Cerebellar nuclear complex (tissue), 1 donor: ENCODE data around the gene GRM2.
"Not testable (repeated sequence)": the region's sequence is repeated elsewhere in the genome, so short reads cannot be mapped to it uniquely, and the experiment has no call there.

Source experiments
- DNase-seq, 2 experiments: peaks; one replicate each; lab custom pipeline; 2025; lab: John Stamatoyannopoulos, UW

Gene GRM2

DNA sequence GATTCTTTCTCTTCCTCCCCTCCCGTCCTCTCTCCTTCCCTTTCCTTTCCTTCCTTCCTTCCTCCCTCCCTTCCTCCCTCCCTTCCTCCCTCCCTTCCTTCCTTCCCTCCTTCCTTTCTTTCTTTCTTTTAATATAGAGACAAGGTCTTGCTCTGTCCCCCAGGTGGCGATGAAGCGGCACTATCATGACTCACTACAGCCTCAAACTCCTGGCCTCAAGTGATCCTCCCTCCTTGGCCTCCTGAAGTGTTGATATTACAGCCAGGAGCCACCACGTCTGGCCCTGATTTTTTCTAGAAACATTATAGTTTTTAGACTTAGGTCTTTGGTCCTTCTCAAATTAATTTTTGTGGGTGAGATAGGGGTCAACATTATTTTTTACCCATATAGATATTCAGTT is 15.5 kb downstream of the GRM2 start:
- no peak for DNase-seq

DNA sequence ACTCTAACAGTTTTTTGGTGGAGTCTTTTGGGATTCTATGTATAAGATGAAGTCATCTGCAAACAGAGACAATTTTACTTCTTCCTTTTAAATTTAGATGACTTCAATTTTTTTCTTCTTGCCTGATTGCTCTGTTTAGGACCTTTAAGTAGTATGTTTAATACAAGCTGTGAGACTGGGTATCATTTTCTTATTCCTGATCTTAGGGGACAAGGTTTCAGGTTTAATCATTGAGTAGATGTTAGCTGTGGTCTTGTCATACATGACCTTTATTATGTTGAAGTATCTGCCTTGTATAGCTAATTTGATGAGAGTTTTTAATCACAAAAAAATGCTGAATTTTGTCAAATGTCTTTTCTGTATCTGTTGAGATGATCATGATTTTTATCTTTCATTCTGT is 20.6 kb downstream of the GRM2 start:
- no peak for DNase-seq

DNA sequence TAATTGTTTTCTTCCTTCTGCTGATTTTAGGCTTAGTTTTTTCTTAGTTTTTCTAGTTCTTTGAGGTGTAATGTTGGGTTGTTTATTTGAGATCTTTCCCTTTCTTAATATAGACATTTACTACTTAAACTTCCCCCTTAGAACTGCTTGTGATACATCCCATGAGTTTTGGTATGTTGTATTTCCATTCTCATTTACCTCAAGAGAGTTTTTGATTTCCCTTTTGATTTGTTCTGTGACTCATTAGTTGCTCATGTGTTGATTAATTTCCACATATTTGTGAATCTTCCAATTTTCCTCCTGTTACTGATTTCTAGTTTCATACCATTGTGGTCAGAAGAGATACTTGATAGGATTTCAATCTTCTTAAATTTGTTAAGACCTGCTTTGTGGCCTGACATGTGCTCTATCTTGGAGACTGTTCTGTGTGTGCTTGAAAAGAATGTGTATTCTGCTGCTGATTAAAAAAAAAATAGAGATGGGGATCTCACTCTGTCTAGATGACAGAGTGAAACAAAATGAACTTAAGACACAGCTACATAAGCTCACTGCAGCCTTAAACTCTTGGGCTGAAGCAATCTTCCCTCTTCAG is 22.3 kb downstream of the GRM2 start:
- no peak for DNase-seq

DNA sequence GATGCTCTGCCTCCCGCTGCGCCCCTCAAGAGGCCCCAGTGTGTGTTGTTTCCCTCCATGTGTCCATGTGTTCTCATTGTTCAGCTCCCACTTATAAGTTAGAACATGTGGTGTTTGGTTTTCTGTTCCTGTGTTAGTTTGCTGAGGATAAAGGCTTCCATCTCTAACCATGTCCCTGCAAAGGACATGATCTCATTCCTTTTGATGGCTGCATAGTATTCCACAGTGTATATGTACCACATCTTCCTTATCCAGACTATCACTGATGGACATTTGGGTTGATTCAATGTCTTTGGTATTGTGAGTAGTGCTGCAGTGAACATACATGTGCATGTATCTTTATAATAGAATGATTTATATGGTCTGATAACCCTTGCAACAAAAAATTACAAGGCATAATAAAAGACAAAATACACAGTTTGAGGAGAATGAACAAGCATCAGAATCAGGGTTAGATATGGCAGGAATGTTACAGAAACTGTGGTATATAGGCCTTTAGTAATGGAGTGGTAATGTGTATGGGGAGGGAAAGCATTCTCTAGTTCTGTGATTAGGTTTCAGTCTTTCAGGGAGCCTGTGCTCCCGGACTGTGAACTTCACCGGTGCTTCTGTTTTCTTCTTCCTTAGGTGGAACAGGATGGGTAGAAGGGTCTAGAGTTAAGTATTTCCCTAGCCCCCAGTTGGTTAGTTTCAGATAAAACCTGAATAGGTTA is 27.1 kb downstream of the GRM2 start:
- no peak for DNase-seq

DNA sequence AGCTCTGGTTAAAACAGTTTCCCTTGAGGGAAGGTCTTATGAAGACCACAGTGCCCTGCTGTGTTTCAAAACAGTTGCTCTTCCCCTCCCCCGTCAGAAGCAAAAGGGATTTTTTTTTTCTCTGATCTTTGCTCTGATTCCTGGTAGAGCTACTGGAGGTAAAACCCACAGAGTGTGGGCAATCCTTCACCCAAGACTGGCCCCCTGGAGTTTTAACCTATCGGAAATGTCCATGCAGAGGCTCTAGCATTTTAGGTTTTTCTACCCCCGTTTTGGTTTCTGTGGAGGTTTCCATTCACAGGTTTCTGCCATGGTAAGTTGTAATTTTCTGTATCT is 27.7 kb downstream of the GRM2 start:
- no peak for DNase-seq

DNA sequence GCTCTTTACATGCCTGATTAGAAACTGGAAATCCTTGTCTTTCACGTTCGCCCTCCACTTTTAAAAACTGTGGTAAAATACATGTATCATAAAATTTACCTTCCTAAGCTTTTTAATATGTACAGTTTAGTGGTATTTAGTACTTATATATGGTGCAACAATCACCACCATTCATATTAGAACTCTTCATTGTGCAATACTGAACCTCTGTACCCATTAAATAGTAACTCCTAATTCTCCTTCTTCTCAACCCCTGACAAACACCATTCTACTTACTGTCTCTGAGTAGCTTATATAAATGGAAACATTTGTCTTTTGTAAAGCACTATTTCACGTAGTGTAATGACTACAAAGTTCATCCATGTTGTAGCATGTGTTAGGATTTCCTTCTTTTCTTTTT is 28.2 kb downstream of the GRM2 start:
- no peak for DNase-seq

DNA sequence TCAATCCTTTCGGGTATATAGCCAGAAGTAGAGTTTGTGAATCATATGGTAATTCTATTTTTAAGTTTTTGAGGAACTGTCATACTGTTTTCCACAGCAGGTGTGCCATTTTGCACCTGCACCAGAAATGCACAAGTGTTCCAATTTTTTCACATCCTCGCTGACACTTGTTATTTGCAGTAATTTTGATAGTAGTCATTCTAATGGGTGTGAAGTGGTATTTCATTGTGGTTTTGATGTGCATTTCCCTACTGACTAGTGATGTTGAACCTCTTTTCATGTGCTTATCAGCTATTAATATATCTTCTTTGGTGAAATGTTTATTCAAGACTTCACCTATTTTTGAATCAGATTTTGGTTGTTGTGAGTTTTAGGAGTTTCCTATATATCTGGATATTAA is 29.1 kb downstream of the GRM2 start:
- DNase-seq = no peak

DNA sequence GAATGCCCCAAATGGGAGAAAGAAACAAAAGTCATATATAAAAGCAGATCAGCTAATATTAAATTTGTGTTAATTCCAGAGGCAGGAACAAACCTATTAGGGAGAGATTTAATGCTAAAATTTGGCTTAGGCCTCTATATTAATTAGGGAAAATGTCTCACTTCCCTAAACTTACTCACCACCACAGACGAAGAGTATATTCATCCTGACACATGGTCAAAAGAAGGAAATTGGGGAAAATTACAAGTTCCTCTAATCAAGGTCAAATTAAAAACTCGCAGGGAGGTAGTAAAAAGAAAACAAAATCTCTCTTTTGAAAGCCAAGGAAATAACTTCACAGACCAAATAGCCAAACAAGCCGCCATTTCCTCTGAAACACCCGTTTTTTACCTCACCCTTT is 32.2 kb downstream of the GRM2 start:
- DNase-seq = no peak

DNA sequence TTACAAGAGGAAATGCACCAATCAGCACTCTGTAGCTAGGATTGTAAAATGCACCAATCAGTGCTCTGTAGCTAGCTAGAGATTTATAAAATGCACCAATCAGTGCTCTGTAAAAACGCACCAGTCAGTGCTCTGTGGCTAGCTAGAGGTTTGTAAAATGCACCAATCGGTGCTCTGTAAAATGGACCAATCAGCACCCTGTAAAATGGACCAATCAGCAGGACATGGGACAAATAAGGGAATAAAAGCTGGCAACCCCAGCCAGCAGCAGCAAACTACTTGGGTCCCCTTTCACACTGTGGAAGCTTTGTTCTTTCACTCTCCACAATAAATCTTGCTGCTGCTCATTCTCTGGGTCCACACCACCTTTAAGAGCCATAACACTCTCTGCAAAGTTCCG is 35.5 kb downstream of the GRM2 start:
- not testable (repeated sequence) for DNase-seq

DNA sequence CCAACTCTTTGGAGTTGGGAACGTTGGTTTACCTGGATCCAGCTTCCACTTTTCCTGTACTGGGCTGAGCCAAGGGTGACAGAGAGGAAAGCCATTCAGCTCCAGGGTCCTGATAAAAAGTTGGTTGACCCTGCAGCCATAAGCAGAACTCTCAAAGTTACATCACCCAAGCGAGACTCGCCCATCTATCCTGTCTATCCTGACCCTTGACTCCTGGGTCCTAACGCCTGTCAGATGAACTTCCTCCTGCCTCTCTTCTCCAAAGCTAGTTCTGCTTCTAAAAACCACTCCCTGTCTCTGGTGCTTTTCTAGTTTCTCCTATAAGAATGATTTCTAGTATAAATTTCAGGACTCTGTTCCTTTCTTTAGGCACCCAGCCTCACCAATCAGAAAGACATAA is 36.1 kb downstream of the GRM2 start:
- DNase-seq = not testable (repeated sequence)

DNA sequence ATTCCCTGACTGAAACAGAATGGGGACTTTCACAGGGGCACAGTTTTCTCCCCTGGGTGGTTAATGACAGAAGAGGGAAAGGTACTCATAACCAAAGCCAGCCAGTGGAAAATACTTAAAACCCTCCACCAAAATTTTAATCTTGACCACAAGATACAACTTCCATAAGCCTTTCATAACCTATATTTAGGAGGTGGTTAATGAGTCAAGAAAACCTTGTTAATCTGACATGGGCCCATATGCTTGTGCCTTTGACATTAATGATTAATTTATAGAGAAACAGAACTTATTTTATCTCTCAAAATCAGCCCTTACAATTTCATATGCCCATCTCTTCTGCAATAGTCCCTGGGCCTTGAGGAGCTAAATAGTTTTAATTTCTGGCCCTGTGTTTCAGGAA is 41.0 kb downstream of the GRM2 start:
- no peak for DNase-seq

DNA sequence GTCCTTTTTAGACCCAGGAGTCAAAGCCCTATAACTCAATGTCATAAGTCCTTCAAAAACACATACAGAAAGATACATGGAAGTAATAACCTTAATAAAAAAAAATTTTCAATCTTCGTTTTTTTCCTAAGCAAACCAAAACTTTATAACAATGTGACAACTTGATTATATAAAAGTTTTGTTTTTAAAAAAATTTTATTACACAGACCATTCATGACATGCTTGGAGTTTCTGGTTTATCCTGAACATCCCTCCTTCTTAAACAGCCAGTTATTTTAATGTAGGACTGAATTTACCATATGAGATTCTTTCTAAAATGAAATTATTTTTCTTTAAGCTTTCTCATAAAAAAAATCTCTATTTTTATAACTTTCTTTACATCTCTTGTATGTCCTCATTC is 41.5 kb downstream of the GRM2 start:
- DNase-seq = no peak

DNA sequence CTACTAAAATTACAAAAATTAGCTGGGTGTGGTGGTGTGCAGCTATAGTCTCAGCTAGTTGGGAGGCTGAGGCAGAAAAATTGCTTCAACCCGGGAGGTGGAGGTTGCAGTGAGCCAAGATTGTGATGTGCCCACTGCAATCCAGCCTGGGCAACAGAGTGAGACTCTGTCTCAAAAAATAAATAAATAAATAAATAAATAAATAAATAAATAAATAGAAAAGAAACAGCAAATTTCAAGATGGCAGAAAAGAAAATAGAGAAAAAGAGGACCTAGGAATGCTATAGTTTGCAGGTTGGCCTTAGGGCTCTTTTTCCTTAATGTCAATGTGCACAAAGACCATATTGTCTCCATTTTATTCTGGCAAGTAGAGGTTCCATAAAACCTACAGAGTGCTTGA is 44.0 kb downstream of the GRM2 start:
- no peak for DNase-seq

DNA sequence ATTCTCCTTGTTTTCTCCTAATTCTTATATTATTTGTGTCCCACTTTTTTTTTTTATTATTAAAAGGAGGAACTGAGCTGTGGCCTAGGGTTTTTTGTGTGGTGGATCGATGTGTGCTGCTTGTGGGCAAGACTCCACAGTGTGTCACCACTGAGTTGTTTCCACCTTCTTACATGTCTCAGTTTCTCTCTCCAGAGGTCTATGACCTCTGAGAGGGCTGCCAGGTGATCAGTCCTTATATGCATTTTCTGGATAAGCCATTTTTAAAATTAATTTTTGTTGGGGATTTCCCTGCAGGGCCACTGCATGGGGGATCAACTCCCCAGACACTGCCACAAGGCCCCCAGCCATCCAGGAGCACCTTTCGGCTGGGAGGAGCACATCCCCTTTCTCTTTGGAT is 44.4 kb downstream of the GRM2 start:
- no peak for DNase-seq

DNA sequence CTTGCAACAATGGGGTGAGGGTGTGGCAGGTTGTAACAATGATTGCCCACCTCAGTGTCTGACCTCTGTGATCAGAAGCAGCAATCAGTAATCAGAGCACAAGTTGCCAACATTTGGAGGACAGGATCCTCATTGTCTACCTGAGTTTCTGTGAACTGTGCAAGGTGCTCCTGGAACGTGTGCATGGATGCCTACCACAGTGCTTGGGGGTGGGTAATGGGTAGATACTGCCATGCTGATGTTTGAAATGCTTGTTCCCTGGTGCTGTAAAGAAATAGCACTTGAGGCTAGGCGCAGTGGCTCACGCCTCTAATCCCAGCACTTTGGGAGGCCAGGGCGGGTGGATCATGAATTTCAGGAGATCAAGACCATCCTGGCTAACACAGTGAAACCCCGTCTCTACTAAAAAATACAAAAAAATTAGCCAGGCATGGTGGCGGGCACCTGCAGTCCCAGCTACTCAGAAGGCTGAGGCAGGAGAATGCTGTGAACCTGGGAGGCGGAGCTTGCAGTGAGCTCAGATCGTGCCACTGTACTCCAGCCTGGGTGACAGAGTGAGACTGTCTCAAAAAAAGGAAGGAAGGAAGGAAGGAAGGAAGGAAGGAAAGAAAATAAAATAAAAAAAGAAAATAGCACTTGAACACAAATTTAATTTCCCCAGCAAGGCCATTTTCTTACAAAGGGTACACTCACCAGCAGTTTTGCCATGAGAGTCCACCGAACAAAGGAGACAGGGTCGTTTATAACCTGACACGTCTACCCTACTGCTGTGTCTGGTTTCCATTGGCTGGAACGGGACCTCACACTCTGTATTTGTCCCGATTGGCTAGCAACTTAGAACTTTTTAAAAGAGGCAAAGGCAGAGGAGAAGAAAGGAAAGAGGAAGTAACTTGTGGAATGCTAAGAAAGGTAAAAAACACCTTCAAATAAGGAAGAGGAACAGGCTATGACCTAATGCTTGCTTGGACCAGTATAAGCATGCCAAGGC is 47.2 kb downstream of the GRM2 start:
- not testable (repeated sequence) for DNase-seq

DNA sequence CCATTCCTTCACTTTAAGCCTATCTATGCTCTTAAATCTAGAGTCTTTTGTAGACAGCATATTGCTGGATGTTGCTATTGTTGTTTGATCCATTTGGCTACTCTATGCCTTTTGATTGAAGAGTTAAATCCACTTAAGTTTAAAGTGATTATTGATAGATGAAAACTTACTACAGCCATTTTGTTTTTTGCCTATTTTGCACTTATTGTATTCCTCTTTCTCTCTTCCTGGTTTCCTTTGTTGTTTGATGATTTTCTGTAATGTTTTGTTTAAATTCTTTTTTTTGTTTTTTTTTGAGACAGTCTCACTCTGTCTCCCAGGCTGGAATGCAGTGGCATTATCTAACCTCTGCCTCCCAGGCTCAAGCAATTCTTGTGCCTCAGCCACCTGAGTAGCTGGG is 52.3 kb downstream of the GRM2 start:
- no peak for DNase-seq
